ENCODE data around the gene IFI44L. TPM values are rescaled to one million over a fixed set of nuclear protein-coding genes. Genes with fewer than 3 reads are reported as not detected.

Gene IFI44L
- total RNA-seq, 4 donors from 2014 or later, result 9.6 to 49.5 (median 23.6) TPM

DNA sequence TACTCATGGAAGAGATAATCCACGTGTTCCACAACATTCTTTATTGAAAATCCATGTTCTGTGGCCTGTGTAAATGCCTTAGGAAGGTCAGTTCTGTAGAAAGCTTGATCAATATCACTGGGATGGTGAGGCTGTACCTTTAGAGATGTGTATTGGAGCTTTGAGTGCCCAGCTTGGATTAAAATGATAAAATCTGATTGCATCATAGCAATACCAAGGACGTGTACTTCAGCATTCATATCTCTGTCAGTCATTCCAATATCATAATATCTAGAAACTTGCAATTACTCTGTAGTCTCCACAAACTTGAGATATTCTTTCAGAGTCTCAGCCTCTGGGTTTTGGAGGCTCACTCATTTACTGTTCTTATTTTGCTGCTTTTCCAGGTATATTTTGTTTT is 61.0 kb downstream of the IFI44L start:
- TF ChIP-seq, protein P1, sequence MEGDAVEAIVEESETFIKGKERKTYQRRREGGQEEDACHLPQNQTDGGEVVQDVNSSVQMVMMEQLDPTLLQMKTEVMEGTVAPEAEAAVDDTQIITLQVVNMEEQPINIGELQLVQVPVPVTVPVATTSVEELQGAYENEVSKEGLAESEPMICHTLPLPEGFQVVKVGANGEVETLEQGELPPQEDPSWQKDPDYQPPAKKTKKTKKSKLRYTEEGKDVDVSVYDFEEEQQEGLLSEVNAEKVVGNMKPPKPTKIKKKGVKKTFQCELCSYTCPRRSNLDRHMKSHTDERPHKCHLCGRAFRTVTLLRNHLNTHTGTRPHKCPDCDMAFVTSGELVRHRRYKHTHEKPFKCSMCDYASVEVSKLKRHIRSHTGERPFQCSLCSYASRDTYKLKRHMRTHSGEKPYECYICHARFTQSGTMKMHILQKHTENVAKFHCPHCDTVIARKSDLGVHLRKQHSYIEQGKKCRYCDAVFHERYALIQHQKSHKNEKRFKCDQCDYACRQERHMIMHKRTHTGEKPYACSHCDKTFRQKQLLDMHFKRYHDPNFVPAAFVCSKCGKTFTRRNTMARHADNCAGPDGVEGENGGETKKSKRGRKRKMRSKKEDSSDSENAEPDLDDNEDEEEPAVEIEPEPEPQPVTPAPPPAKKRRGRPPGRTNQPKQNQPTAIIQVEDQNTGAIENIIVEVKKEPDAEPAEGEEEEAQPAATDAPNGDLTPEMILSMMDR (IDR thresholded peaks at IDR 0.05; ENCODE audit: low read depth), result no peak

DNA sequence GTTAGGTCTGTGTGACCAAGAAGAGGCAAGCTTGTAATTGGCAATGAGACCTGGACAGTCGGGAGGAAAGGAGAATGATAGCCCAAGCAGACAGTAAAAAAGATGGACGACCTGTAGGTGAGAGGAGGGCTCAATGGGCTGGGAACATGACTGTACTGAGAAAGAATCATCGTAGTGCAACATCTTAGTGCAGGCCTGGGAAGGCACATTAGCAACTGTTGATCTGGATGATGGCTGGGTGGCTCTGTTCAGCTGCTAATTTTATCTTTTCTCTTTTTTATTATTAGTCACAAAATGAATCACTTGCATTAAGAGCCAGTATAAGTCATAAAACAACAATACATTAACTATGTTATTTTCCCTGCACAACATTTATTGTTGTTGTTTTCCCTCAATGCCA is 62.2 kb downstream of the IFI44L start:
- TF ChIP-seq, protein P1 (IDR thresholded peaks at IDR 0.05; ENCODE audit: low read depth), result no peak

DNA sequence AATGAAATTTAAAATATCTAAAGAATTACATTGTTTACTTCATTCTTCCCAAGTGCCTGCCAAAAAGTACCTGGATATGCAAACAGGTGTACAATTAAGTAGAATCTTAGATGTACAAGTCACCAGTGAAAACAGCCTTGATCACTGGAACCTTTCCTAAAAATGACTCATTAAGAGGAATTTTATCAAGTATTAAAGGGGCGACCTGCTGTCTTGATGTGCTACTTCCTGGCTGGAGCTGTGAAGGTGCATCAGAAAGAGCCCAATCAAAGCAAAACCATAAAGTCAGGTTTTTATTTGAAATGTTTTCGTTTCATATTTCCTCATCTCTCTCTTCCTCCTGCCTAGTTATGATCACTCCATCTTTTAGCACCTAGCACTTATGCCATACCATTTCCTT is 62.8 kb downstream of the IFI44L start:
- TF ChIP-seq, protein P1 (IDR thresholded peaks at IDR 0.05; ENCODE audit: low read depth), result no peak

DNA sequence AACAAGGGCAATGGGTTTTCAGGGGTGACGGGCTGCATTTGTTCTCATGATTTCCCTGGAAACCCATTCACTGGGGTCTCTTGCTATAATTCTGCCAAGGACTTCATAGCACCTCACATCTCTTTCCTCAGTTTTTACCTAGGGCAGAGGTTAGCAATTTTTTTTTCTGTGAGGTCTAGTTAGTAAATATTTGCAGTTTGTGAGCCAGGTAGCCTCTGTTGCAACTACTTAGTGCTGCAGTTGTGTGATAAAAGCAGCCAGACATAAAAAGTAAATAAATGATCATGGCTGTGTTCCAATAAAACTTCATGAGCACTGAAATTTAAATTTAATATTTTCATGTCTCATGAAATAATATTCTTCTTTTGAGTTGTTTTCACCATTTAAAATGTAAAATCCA is 67.1 kb downstream of the IFI44L start:
- TF ChIP-seq, protein P1 (IDR thresholded peaks at IDR 0.05; ENCODE audit: low read depth), result no peak

DNA sequence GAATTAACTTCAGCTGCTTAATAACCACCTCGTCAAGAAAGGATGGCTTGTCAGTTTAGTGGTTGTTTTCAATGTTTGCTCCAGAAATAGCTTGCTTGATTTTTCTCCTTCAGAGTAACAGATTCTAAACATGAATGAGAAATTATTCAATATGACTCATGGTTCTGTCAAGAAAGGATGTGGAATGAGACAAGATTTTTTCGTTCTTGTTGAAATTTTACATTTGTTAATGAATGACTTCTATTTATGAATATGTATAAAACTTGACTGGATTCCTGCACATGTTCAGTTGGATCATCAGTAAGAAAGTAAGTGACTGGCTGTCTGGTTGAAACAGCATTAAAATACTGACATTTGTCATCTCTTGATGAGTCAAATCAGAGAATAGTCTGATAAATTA is 67.7 kb downstream of the IFI44L start:
- TF ChIP-seq, protein P1 (IDR thresholded peaks at IDR 0.05; ENCODE audit: low read depth), result no peak

DNA sequence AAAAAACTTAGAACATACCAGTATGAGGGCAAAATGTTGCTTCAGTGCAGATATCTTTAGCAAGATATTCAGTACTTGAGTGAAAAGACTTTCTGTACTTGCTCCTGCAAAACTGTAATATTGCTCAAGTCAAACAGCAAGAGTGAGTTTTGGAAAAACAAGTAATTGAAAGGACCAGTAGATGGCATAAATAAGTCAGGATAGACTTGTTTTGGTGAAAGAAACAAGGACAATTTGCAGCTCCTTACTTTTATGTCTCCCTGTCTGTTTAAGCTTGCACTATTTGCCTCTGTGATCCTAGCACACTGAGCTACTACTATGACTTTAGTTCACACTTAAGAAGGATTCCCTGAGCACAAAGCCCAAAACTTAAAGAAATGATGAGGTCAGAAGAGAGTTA is 68.4 kb downstream of the IFI44L start:
- TF ChIP-seq, protein P1 (IDR thresholded peaks at IDR 0.05; ENCODE audit: low read depth), result no peak

DNA sequence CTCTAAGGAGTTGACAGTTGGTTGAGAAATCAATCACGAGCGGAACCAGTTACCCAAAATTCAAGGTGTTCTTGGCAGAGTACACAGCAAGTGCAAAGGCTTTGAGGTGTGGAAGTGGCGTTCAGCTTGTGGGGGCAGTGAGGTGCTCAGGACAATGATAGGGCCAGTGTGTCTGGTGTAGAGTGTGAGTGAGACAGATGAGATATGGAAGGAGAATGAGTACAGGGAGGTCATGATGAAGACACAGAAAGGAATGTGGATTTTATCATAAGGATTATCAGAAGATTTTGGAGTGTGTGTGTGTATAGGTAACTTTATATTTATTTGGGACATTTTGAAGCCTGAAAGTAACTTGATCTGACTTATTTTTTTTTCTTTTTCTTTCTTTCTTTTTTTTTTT is 70.3 kb downstream of the IFI44L start:
- TF ChIP-seq, protein P1 (IDR thresholded peaks at IDR 0.05; ENCODE audit: low read depth), result no peak

All from subcutaneous adipose tissue (tissue), 4 donors.